H1 (cell line): ENCODE data around the gene KIT. TPM values are rescaled to one million over a fixed set of nuclear protein-coding genes. Genes with fewer than 3 reads are reported as not detected.

Experiments
- CTCF ChIA-PET: fragments of 300-600 bp; sonication (Branson Sonifier 250); formaldehyde crosslinking; loops from one replicate; lab custom pipeline; 2021; ENCODE audit not compliant: partially characterized antibody; lab: Charles Lee
- POLR2A ChIA-PET: fragments of 300-600 bp; sonication (Branson Sonifier 250); formaldehyde crosslinking; loops from one replicate; lab custom pipeline; 2021; ENCODE audit warnings: inconsistent platforms; ENCODE audit not compliant: partially characterized antibody; lab: Charles Lee
- DNase-seq, 2 experiments: peaks; one replicate each; pipeline versions ENCODE4 v3.0.0 to v3.0.0-alpha.2; 2010 to 2022; ENCODE audit warnings: low spot score in 2 of 2, low read depth in 1 of 2, mixed read lengths in 1 of 2
- FAIRE-seq: peaks from 2 replicates; lab custom pipeline; 2011; peaks lifted over from hg19 to GRCh38; lab: Jason Lieb, UNC
- H2AFZ ChIP-seq: 2 replicates; pipeline ENCODE4 v1.8.1; 2012; ENCODE audit warnings: low read length, inconsistent platforms
- H2AK5ac ChIP-seq: 2 replicates; pipeline ENCODE4 v1.6.1; 2013; ENCODE audit warnings: low read depth, low read length
- H2BK120ac ChIP-seq: replicated peaks from 2 replicates; pipeline ENCODE3; 2013; ENCODE audit warnings: low read depth, low read length, inconsistent platforms
- H2BK12ac ChIP-seq: 2 replicates; pipeline ENCODE4 v1.6.1; 2013; ENCODE audit warnings: low read depth, low read length
- H2BK15ac ChIP-seq: 2 replicates; pipeline ENCODE4 v1.6.1; 2013; ENCODE audit warnings: low read length
- H2BK20ac ChIP-seq: 2 replicates; pipeline ENCODE4 v1.6.1; 2013; ENCODE audit warnings: low read length
- H2BK5ac ChIP-seq: 2 replicates; pipeline ENCODE4 v1.6.1; 2013; ENCODE audit warnings: low read depth, low read length
- H3K14ac ChIP-seq: 2 replicates; pipeline ENCODE4 v1.6.1; 2013; ENCODE audit warnings: inconsistent platforms; ENCODE audit not compliant: insufficient read length
- H3K18ac ChIP-seq: 2 replicates; pipeline ENCODE4 v1.6.1; 2013; ENCODE audit warnings: low read length; ENCODE audit errors: extremely low read depth
- H3K23ac ChIP-seq: 2 replicates; pipeline ENCODE4 v1.6.1; 2013; ENCODE audit warnings: inconsistent platforms; ENCODE audit not compliant: insufficient read length
- H3K23me2 ChIP-seq: 2 replicates; pipeline ENCODE4 v1.6.1; 2013; ENCODE audit warnings: low read depth, low read length
- H3K27ac ChIP-seq: 2 replicates; pipeline ENCODE4 v1.6.1; 2011; ENCODE audit warnings: low read depth, low read length, inconsistent platforms
- H3K27me3 ChIP-seq, 4 experiments: replicated peaks in 1 of 4; 1 replicate in 1 of 4; 2 replicates in 3 of 4; pipeline versions ENCODE4 v1.6.1 to v1.8.1; 2011 to 2013; ENCODE audit warnings: low read length in 3 of 4, mild to moderate bottlenecking in 3 of 4, inconsistent platforms in 2 of 4, mixed read lengths in 2 of 4, moderate library complexity in 1 of 4; ENCODE audit not compliant: control insufficient read depth in 3 of 4, insufficient read depth in 3 of 4; ENCODE audit errors: extremely low read depth in 1 of 4
- H3K36me3 ChIP-seq, 4 experiments: 2 replicates each; pipeline versions ENCODE4 v1.6.1 to v1.8.1; 2011 to 2013; ENCODE audit warnings: mild to moderate bottlenecking in 4 of 4, low read length in 3 of 4, moderate library complexity in 2 of 4, control low read depth in 1 of 4, inconsistent platforms in 1 of 4; ENCODE audit not compliant: insufficient read depth in 4 of 4, control insufficient read depth in 2 of 4
- H3K4ac ChIP-seq: replicated peaks from 2 replicates; pipeline ENCODE3; 2013; ENCODE audit warnings: low read length, low read depth, mixed read lengths, inconsistent platforms; ENCODE audit not compliant: insufficient read length
- H3K4me1 ChIP-seq, 4 experiments: replicated peaks in 1 of 4; 1 replicate in 1 of 4; 2 replicates in 3 of 4; pipeline versions ENCODE4 v1.6.1 to v1.8.1; 2011 to 2013; ENCODE audit warnings: low read length in 3 of 4, inconsistent platforms in 2 of 4, mixed read lengths in 1 of 4; ENCODE audit not compliant: insufficient read depth in 4 of 4, control insufficient read depth in 3 of 4
- H3K4me2 ChIP-seq, 2 experiments: 2 replicates each; pipeline versions ENCODE4 v1.6.1 to v1.8.1; 2011 to 2013; ENCODE audit warnings: low read depth in 2 of 2, low read length in 2 of 2, control low read depth in 1 of 2, inconsistent platforms in 1 of 2, mild to moderate bottlenecking in 1 of 2; ENCODE audit not compliant: insufficient read depth in 1 of 2
- H3K4me3 ChIP-seq, 4 experiments: fragments of 200-600, 300-600 bp in 1 of 4; sonication (generic), shearing (Covaris generic), sonication (Bioruptor Twin) in 1 of 4; 2 replicates each; pipeline versions ENCODE4 v1.5.1 to v1.8.1; 2011 to 2016; ENCODE audit warnings: low read length in 4 of 4, low read depth in 3 of 4, control low read depth in 2 of 4, inconsistent platforms in 2 of 4, mild to moderate bottlenecking in 2 of 4, mixed read lengths in 1 of 4, moderate library complexity in 1 of 4; ENCODE audit not compliant: insufficient read depth in 2 of 4; ENCODE audit errors: extremely low read depth in 1 of 4
- H3K56ac ChIP-seq: replicated peaks from 2 replicates; pipeline ENCODE3; 2013; ENCODE audit warnings: low read depth, mild to moderate bottlenecking, mixed read lengths, low read length, inconsistent platforms; ENCODE audit not compliant: insufficient read length
- H3K79me1 ChIP-seq: 2 replicates; pipeline ENCODE4 v1.6.1; 2013; ENCODE audit warnings: low read depth, low read length, control low read depth
- H3K79me2 ChIP-seq, 2 experiments: 2 replicates each; pipeline versions ENCODE4 v1.6.1 to v1.8.1; 2012 to 2013; ENCODE audit warnings: low read length in 2 of 2, mild to moderate bottlenecking in 2 of 2, inconsistent platforms in 1 of 2; ENCODE audit not compliant: insufficient read depth in 2 of 2, control insufficient read depth in 1 of 2
- H3K9ac ChIP-seq, 4 experiments: replicated peaks in 1 of 4; 1 replicate in 1 of 4; 2 replicates in 3 of 4; pipeline versions ENCODE4 v1.6.1 to v1.8.1; 2011 to 2013; ENCODE audit warnings: low read depth in 3 of 4, low read length in 3 of 4, control low read depth in 2 of 4, mild to moderate bottlenecking in 2 of 4, moderate library complexity in 2 of 4, inconsistent platforms in 1 of 4; ENCODE audit errors: extremely low read depth in 1 of 4
- H3K9me3 ChIP-seq, 2 experiments: 2 replicates each; pipeline versions ENCODE4 v1.6.1 to v1.8.1; 2012 to 2013; ENCODE audit warnings: mild to moderate bottlenecking in 2 of 2, moderate library complexity in 2 of 2, control low read depth in 1 of 2, inconsistent platforms in 1 of 2, low read depth in 1 of 2, low read length in 1 of 2, mixed read lengths in 1 of 2; ENCODE audit not compliant: insufficient read depth in 2 of 2
- H4K20me1 ChIP-seq, 2 experiments: replicated peaks in 1 of 2; 2 replicates each; pipeline versions ENCODE3 to v1.8.1; 2011 to 2013; ENCODE audit warnings: inconsistent platforms in 2 of 2, low read length in 2 of 2, mild to moderate bottlenecking in 1 of 2; ENCODE audit not compliant: insufficient read depth in 2 of 2, control insufficient read depth in 1 of 2
- H4K5ac ChIP-seq: 2 replicates; pipeline ENCODE4 v1.6.1; 2013; ENCODE audit warnings: low read length, low read depth, mixed read lengths, inconsistent platforms; ENCODE audit not compliant: insufficient read length
- H4K8ac ChIP-seq: 2 replicates; pipeline ENCODE4 v1.8.0; 2013; ENCODE audit warnings: mild to moderate bottlenecking, moderate library complexity, low read length, inconsistent platforms; ENCODE audit not compliant: insufficient read depth; ENCODE audit errors: extremely low read depth
- H4K91ac ChIP-seq: replicated peaks from 2 replicates; pipeline ENCODE3; 2013; ENCODE audit warnings: low read length, mixed read lengths, inconsistent platforms; ENCODE audit not compliant: insufficient read length
- CBX8 ChIP-seq: fragments of 300-800, 300-1000 bp; sonication (generic); IDR thresholded peaks from 2 replicates; pipeline ENCODE4 v1.7.1; 2016; ENCODE audit warnings: low read depth, low read length, borderline replicate concordance
- EZH2 ChIP-seq: fragments of 200-600 bp; sonication (generic); IDR thresholded peaks from 2 replicates; pipeline ENCODE4 v1.7.1; 2012; ENCODE audit warnings: low read depth, mild to moderate bottlenecking, moderate library complexity, low read length, inconsistent platforms; ENCODE audit not compliant: severe bottlenecking
- GTF2F1 ChIP-seq: IDR thresholded peaks from 2 replicates; pipeline ENCODE4 v1.6.1; 2012; ENCODE audit warnings: low read depth, low read length, improper control_type of control experiment, borderline replicate concordance
- TAF7 ChIP-seq: optimal IDR thresholded peaks from 2 replicates; pipeline ENCODE3; 2011; ENCODE audit warnings: low read depth, mild to moderate bottlenecking, inconsistent platforms, low read length, moderate library complexity, borderline replicate concordance
- YY1 ChIP-seq: IDR thresholded peaks from 2 replicates; pipeline ENCODE4 v1.6.1; 2011; ENCODE audit warnings: low read depth, mild to moderate bottlenecking, low read length
- polyA plus RNA-seq, 7 experiments: library from polyadenylated mRNA; depleted of rRNA in 3 of 7; stranded (reverse) in 5 of 7; unstranded in 2 of 7; fragments of >200 nt in 5 of 7; fragments of 200-250 nt in 2 of 7; gene quantifications; 1 replicate in 5 of 7; 2 replicates in 1 of 7; 4 replicates in 1 of 7; pipeline versions ENCODE4 v1.2.1 to v1.2.3, GENCODE V29; 2011 to 2013; ENCODE audit warnings: missing spikeins in 2 of 7, mixed read lengths in 2 of 7
- total RNA-seq: library from RNA; stranded (reverse); fragmentation: NEBNext Ultra II Directional; extraction: Animal tissue kit (Norgen Biotek cat#: 25700); gene quantifications from 2 replicates; pipeline ENCODE4 v1.2.1, GENCODE V29; 2021

Gene KIT
- total and polyA plus RNA-seq, 2 of the 8 experiments (the other 6 are each of a cell fraction or from before 2014, with no cell fraction given), result 14.4 to 24.8 TPM

- Histone ChIP-seq H3K9ac (no peak overlapping the region), H3K4me3 (no peak overlapping the region), H3K4me1 (no peaks in the 10 kb centered on the region), H3K23me2 (no peaks in the 10 kb centered on the region), H2BK5ac (no peak overlapping the region), H2BK120ac (no peak overlapping the region), H3K23ac (no peak overlapping the region)
- TF ChIP-seq CBX8, result no peak
- TF ChIP-seq EZH2, result no peak
- no peak for TF ChIP-seq TAF7
- TF ChIP-seq YY1, result no peak
- TF ChIP-seq GTF2F1, result no peak
- TF ChIP-seq, all 59 proteins: peak for 0
- POLR2A ChIA-PET, result no interaction called here
- Histone ChIP-seq H3K9me3 (peaks cover 16 to 19% of the 10 kb centered on the region in 2 experiments), H2BK20ac (no peak overlapping the region), H2BK12ac (no peak overlapping the region), H3K4ac (no peak overlapping the region), H3K27me3 (no peaks in the 10 kb centered on the region), H3K56ac (no peak overlapping the region), H2BK15ac (no peak overlapping the region), H2AFZ (no peak overlapping the region), H3K14ac (no peak overlapping the region), H3K27ac (no peak overlapping the region), H2AK5ac (no peak overlapping the region), H3K36me3 (peaks cover 0 to 6% (median 2%) of the 10 kb centered on the region in 4 experiments; a peak in 3 of 8 replicates), H4K8ac (no peak overlapping the region), H4K5ac (no peak overlapping the region), H4K91ac (no peak overlapping the region), H3K79me2 (no peaks in the 10 kb centered on the region), H3K79me1 (no peaks in the 10 kb centered on the region), H4K20me1 (no peaks in the 10 kb centered on the region), H3K4me2 (no peak overlapping the region), H3K18ac (no peak overlapping the region)
- DNase-seq (no peak), FAIRE-seq (no peak)
- CTCF ChIA-PET, result interaction anchor here (1.3 kb wide), 1 partner anchor 432 kb away, joined by 3 read pairs; no protein-coding TSS in a partner anchor
Observed at GRCh38 chr4:54750341-54750740, 92.6 kb downstream of the KIT start.
